ENCODE results near the gene E4F1. TPM values are rescaled to one million over a fixed set of nuclear protein-coding genes. Genes with fewer than 3 reads are reported as not detected.

The E4F1 gene
- total and polyA plus RNA-seq, 2 donors (not counting 1 experiment from before 2014, with no cell fraction given): 41.8 to 70.9 TPM

GRCh38 chr16:2176047-2176446 is 47.3 kb upstream of the E4F1 start:
- no peaks in the 10 kb centered on the region for H3K27me3 ChIP-seq (replicated peaks in 1 of 4; ENCODE audit: control extremely low read depth in 1 of 4, control insufficient read depth in 3 of 4, insufficient read depth in 4 of 4, low read length in 3 of 4)
- ATAC-seq (ENCODE audit: low read depth) (no peak), DNase-seq (no peak)
- Mint-ChIP-seq H3K27me3 (no peaks in the 10 kb centered on the region), H3K4me3 (no peak overlapping the region), H3K27ac (no peak overlapping the region), H3K4me1 (no peaks in the 10 kb centered on the region), H3K9me3 (ENCODE audit: insufficient read depth) (no peaks in the 10 kb centered on the region)
- H3K9ac ChIP-seq (ENCODE audit: low read length): no peak overlapping the region
- H3K4me1 ChIP-seq (ENCODE audit: control insufficient read depth in 2 of 2, insufficient read depth in 2 of 2, low read length in 2 of 2): no peaks in the 10 kb centered on the region
- no peak overlapping the region for H3K27ac ChIP-seq (ENCODE audit: low read length in 2 of 2)
- peaks cover 0 to 28% of the 10 kb centered on the region in 2 experiments for H3K36me3 ChIP-seq (replicated peaks in 1 of 2; ENCODE audit: control extremely low read depth in 1 of 2, control insufficient read depth in 1 of 2, extremely low read depth in 1 of 2, insufficient read depth in 2 of 2, low read length in 1 of 2)
- H3K9me3 ChIP-seq (ENCODE audit: control extremely low read depth in 1 of 3, control insufficient read depth in 2 of 3, insufficient read depth in 1 of 3, low read length in 2 of 3): no peaks in the 10 kb centered on the region
- no peak for TF ChIP-seq CTCF (IDR thresholded peaks at IDR 0.05)
- TF ChIP-seq EZH2 (IDR thresholded peaks at IDR 0.05; ENCODE audit: borderline replicate concordance, insufficient read depth, low read depth, low read length, poor library complexity, severe bottlenecking): no peak
- no peaks in the 10 kb centered on the region for H4K20me1 ChIP-seq (ENCODE audit: control insufficient read depth, insufficient read depth, low read length, poor library complexity, severe bottlenecking)
- no peak overlapping the region for H2AFZ ChIP-seq (ENCODE audit: insufficient read depth, low read depth, low read length, poor library complexity, severe bottlenecking)
- H3K4me3 ChIP-seq (ENCODE audit: control extremely low read depth in 1 of 5, extremely low read depth in 1 of 5, insufficient read depth in 1 of 5, low read depth in 2 of 5, low read length in 4 of 5): no peak overlapping the region
- ChIA-PET POLR2A (no interaction called here), CTCF (no interaction called here)
- no peak overlapping the region for H3K4me2 ChIP-seq (replicated peaks; ENCODE audit: low read depth, low read length, poor library complexity, severe bottlenecking)
- peaks cover 6% of the 10 kb centered on the region for H3K79me2 ChIP-seq (ENCODE audit: control insufficient read depth, insufficient read depth, low read length)
- WGBS (ENCODE audit: insufficient coverage): over 99% methylated on average over 23 of the region's 23 CpGs
- intact Hi-C loops (cut with micrococcal nuclease): no loop called here

- no peaks in the 10 kb centered on the region for H4K20me1 ChIP-seq (ENCODE audit: control insufficient read depth, insufficient read depth, low read length, poor library complexity, severe bottlenecking)
- POLR2A ChIA-PET: no interaction called here
- no peak overlapping the region for H3K9ac ChIP-seq (ENCODE audit: low read length)
- H3K27ac Mint-ChIP-seq: no peak overlapping the region
- H3K79me2 ChIP-seq (ENCODE audit: control insufficient read depth, insufficient read depth, low read length): no peaks in the 10 kb centered on the region
- H3K4me3 Mint-ChIP-seq: no peak overlapping the region
- no peaks in the 10 kb centered on the region for H3K27me3 ChIP-seq (replicated peaks in 1 of 4; ENCODE audit: control extremely low read depth in 1 of 4, control insufficient read depth in 3 of 4, insufficient read depth in 4 of 4, low read length in 3 of 4)
- no peaks in the 10 kb centered on the region for H3K4me1 Mint-ChIP-seq
- intact Hi-C loops (cut with micrococcal nuclease): no loop called here
- no peaks in the 10 kb centered on the region for H3K27me3 Mint-ChIP-seq
- H3K4me2 ChIP-seq (replicated peaks; ENCODE audit: low read depth, low read length, poor library complexity, severe bottlenecking): no peak overlapping the region
- no peak for ATAC-seq (ENCODE audit: low read depth)
- H3K36me3 ChIP-seq (replicated peaks in 1 of 2; ENCODE audit: control extremely low read depth in 1 of 2, control insufficient read depth in 1 of 2, extremely low read depth in 1 of 2, insufficient read depth in 2 of 2, low read length in 1 of 2): peaks cover 0 to 28% of the 10 kb centered on the region in 2 experiments
- no peak overlapping the region for H3K27ac ChIP-seq (ENCODE audit: low read length in 2 of 2)
- no peak for DNase-seq
- no peak overlapping the region for H2AFZ ChIP-seq (ENCODE audit: insufficient read depth, low read depth, low read length, poor library complexity, severe bottlenecking)
- 96% methylated on average over 18 of the region's 18 CpGs for WGBS (ENCODE audit: insufficient coverage)
- no peaks in the 10 kb centered on the region for H3K9me3 Mint-ChIP-seq (ENCODE audit: insufficient read depth)
- CTCF ChIA-PET: no interaction called here
- TF ChIP-seq EZH2 (IDR thresholded peaks at IDR 0.05; ENCODE audit: borderline replicate concordance, insufficient read depth, low read depth, low read length, poor library complexity, severe bottlenecking): no peak
- TF ChIP-seq CTCF (IDR thresholded peaks at IDR 0.05): no peak
- H3K9me3 ChIP-seq (ENCODE audit: control extremely low read depth in 1 of 3, control insufficient read depth in 2 of 3, insufficient read depth in 1 of 3, low read length in 2 of 3): no peaks in the 10 kb centered on the region
- no peaks in the 10 kb centered on the region for H3K4me1 ChIP-seq (ENCODE audit: control insufficient read depth in 2 of 2, insufficient read depth in 2 of 2, low read length in 2 of 2)
- no peak overlapping the region for H3K4me3 ChIP-seq (ENCODE audit: control extremely low read depth in 1 of 5, extremely low read depth in 1 of 5, insufficient read depth in 1 of 5, low read depth in 2 of 5, low read length in 4 of 5)
Observed at GRCh38 chr16:2177101-2177500, 46.3 kb upstream of the E4F1 start.

Data from B cell (primary cell).